Measurements from ENCODE around the gene OPRL1. TPM values are rescaled to one million over a fixed set of nuclear protein-coding genes. Genes with fewer than 3 reads are reported as not detected.
A peak's percentile ranks its signal among the peaks of the same experiment; 100 is the strongest.

OPRL1 gene
- total and polyA plus RNA-seq, 2 donors (not counting 1 experiment from before 2014, with no cell fraction given), result 0.49 to 4.1 TPM

- Histone ChIP-seq H3K79me2 (ENCODE audit: control insufficient read depth, insufficient read depth, low read length) (no peaks in the 10 kb centered on the region), H3K9ac (ENCODE audit: insufficient read depth, low read length) (no peak overlapping the region), H3K4me1 (ENCODE audit: control insufficient read depth, extremely low read depth, insufficient read depth, low read length) (peaks cover 14% of the 10 kb centered on the region), H3K4me2 (ENCODE audit: extremely low read depth, insufficient read depth, low read length) (no peak overlapping the region), H3K4me3 (replicated peaks in 1 of 4; ENCODE audit: control extremely low read depth in 1 of 4, insufficient read depth in 1 of 4, low read depth in 3 of 4, low read length in 4 of 4) (no peak overlapping the region), H3K9me3 (ENCODE audit: control insufficient read depth, insufficient read depth, low read depth, low read length) (no peaks in the 10 kb centered on the region), H4K20me1 (ENCODE audit: control insufficient read depth, extremely low read depth, insufficient read depth, low read length) (no peaks in the 10 kb centered on the region), H3K27me3 (ENCODE audit: control insufficient read depth, insufficient read depth, low read length) (no peaks in the 10 kb centered on the region), H3K36me3 (ENCODE audit: control insufficient read depth, insufficient read depth, low read length) (peaks cover 1% of the 10 kb centered on the region), H2AFZ (ENCODE audit: low read length) (no peak overlapping the region), H3K27ac (ENCODE audit: insufficient read depth, low read length) (no peak overlapping the region)
- DNase-seq (ENCODE audit: low read depth in 2 of 2), result no peak
- TF ChIP-seq CTCF (conservative IDR thresholded peaks at IDR 0.05 in 1 of 2, IDR thresholded peaks at IDR 0.05 in 1 of 2; ENCODE audit: low read depth in 1 of 2, low read length in 2 of 2), result no peak
- TF ChIP-seq EZH2 (IDR thresholded peaks at IDR 0.05; ENCODE audit: low read length, missing control alignments), result no peak
These were observed 10.7 kb upstream of the OPRL1 start for GRCh38 chr20:64069209-64069613.

- no peak for TF ChIP-seq EZH2 (IDR thresholded peaks at IDR 0.05; ENCODE audit: low read length, missing control alignments)
- TF ChIP-seq CTCF (conservative IDR thresholded peaks at IDR 0.05 in 1 of 2, IDR thresholded peaks at IDR 0.05 in 1 of 2; ENCODE audit: low read depth in 1 of 2, low read length in 2 of 2), result peak; percentile 44 to 71
- H3K4me2 ChIP-seq (ENCODE audit: extremely low read depth, insufficient read depth, low read length), result no peak overlapping the region
- no peak overlapping the region for H3K9ac ChIP-seq (ENCODE audit: insufficient read depth, low read length)
- H3K79me2 ChIP-seq (ENCODE audit: control insufficient read depth, insufficient read depth, low read length), result no peaks in the 10 kb centered on the region
- H3K36me3 ChIP-seq (ENCODE audit: control insufficient read depth, insufficient read depth, low read length), result peaks cover 1% of the 10 kb centered on the region
- H2AFZ ChIP-seq (ENCODE audit: low read length), result no peak overlapping the region
- H3K4me3 ChIP-seq (replicated peaks in 1 of 4; ENCODE audit: control extremely low read depth in 1 of 4, insufficient read depth in 1 of 4, low read depth in 3 of 4, low read length in 4 of 4), result no peak overlapping the region
- no peaks in the 10 kb centered on the region for H4K20me1 ChIP-seq (ENCODE audit: control insufficient read depth, extremely low read depth, insufficient read depth, low read length)
- no peaks in the 10 kb centered on the region for H3K27me3 ChIP-seq (ENCODE audit: control insufficient read depth, insufficient read depth, low read length)
- peaks cover 8% of the 10 kb centered on the region for H3K4me1 ChIP-seq (ENCODE audit: control insufficient read depth, extremely low read depth, insufficient read depth, low read length)
- no peaks in the 10 kb centered on the region for H3K9me3 ChIP-seq (ENCODE audit: control insufficient read depth, insufficient read depth, low read depth, low read length)
- no peak overlapping the region for H3K27ac ChIP-seq (ENCODE audit: insufficient read depth, low read length)
- no peak for DNase-seq (ENCODE audit: low read depth in 2 of 2)
These were observed 10.2 kb upstream of the OPRL1 start for GRCh38 chr20:64069614-64070243.

- Histone ChIP-seq H4K20me1 (ENCODE audit: control insufficient read depth, extremely low read depth, insufficient read depth, low read length) (no peaks in the 10 kb centered on the region), H3K4me2 (ENCODE audit: extremely low read depth, insufficient read depth, low read length) (no peak overlapping the region), H3K9ac (ENCODE audit: insufficient read depth, low read length) (no peak overlapping the region), H3K79me2 (ENCODE audit: control insufficient read depth, insufficient read depth, low read length) (no peaks in the 10 kb centered on the region), H3K27ac (ENCODE audit: insufficient read depth, low read length) (no peak overlapping the region), H3K27me3 (ENCODE audit: control insufficient read depth, insufficient read depth, low read length) (no peaks in the 10 kb centered on the region), H2AFZ (ENCODE audit: low read length) (no peak overlapping the region), H3K9me3 (ENCODE audit: control insufficient read depth, insufficient read depth, low read depth, low read length) (no peaks in the 10 kb centered on the region), H3K4me1 (ENCODE audit: control insufficient read depth, extremely low read depth, insufficient read depth, low read length) (peaks cover 8% of the 10 kb centered on the region), H3K36me3 (ENCODE audit: control insufficient read depth, insufficient read depth, low read length) (peaks cover 1% of the 10 kb centered on the region), H3K4me3 (replicated peaks in 1 of 4; ENCODE audit: control extremely low read depth in 1 of 4, insufficient read depth in 1 of 4, low read depth in 3 of 4, low read length in 4 of 4) (no peak overlapping the region)
- no peak for DNase-seq (ENCODE audit: low read depth in 2 of 2)
- no peak for TF ChIP-seq EZH2 (IDR thresholded peaks at IDR 0.05; ENCODE audit: low read length, missing control alignments)
- TF ChIP-seq CTCF (conservative IDR thresholded peaks at IDR 0.05 in 1 of 2, IDR thresholded peaks at IDR 0.05 in 1 of 2; ENCODE audit: low read depth in 1 of 2, low read length in 2 of 2), result no peak
These were observed 9.5 kb upstream of the OPRL1 start for GRCh38 chr20:64070244-64070993.
